Ishikawa (cell line): ENCODE results near the gene CACFD1.

Experiments
- CREB1 ChIP-seq: IDR thresholded peaks from 2 replicates; pipeline ENCODE4 v1.6.1; 2012; ENCODE audit warnings: low read depth
- EGR1 ChIP-seq: IDR thresholded peaks from 2 replicates; pipeline ENCODE4 v1.6.1; 2012
- EP300 ChIP-seq: IDR thresholded peaks from 2 replicates; pipeline ENCODE4 v1.6.1; 2012; ENCODE audit warnings: borderline replicate concordance
- MAX ChIP-seq: IDR thresholded peaks from 2 replicates; pipeline ENCODE4 v1.6.1; 2012
- NFIC ChIP-seq: IDR thresholded peaks from 2 replicates; pipeline ENCODE4 v1.6.1; 2012
- RAD21 ChIP-seq: IDR thresholded peaks from 2 replicates; pipeline ENCODE4 v1.6.1; 2012; ENCODE audit warnings: low read depth
- TAF1 ChIP-seq: IDR thresholded peaks from 2 replicates; pipeline ENCODE4 v1.6.1; 2012; ENCODE audit warnings: low read depth, mild to moderate bottlenecking
- TCF12 ChIP-seq: IDR thresholded peaks from 2 replicates; pipeline ENCODE4 v1.6.1; 2012; ENCODE audit warnings: low read depth
- USF1 ChIP-seq: IDR thresholded peaks from 2 replicates; pipeline ENCODE4 v1.6.1; 2012
- YY1 ChIP-seq: IDR thresholded peaks from 2 replicates; pipeline ENCODE4 v1.6.1; 2012; ENCODE audit warnings: low read depth

GRCh38 chr9:133516961-133517350 lies 57.2 kb downstream of the CACFD1 start:
- TF ChIP-seq NFIC (no peak), YY1 (no peak), CREB1 (no peak), TAF1 (no peak), MAX (no peak), RAD21 (no peak), TCF12 (no peak), EGR1 (no peak), USF1 (no peak), EP300 (no peak)
